ENCODE data around the gene TMEM215.

DNA sequence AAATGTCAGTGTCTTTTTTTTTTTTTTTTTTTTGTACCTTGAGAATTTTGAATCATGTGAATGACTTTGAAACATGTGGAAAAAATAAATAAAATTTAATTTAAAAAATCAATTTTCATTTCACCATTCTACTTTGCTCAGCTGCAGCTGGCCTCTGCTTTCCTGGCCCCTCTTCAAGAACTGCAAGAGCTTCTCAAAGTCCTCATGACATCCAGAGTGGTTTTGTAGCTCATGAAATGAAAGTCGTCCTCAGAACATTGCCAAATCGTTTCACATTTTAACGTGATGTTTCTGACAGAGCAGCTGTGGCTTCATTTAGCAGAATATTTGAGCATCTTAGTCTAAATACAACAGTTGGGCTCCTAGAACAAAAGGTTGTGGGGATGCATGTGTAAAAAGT lies 47.9 kb upstream of the TMEM215 start:
- TF ChIP-seq REST (IDR thresholded peaks at IDR 0.05; ENCODE audit: insufficient read depth in 1 of 2, low read depth in 2 of 2, low read length in 1 of 2), result no peak
- TF ChIP-seq, protein P1, sequence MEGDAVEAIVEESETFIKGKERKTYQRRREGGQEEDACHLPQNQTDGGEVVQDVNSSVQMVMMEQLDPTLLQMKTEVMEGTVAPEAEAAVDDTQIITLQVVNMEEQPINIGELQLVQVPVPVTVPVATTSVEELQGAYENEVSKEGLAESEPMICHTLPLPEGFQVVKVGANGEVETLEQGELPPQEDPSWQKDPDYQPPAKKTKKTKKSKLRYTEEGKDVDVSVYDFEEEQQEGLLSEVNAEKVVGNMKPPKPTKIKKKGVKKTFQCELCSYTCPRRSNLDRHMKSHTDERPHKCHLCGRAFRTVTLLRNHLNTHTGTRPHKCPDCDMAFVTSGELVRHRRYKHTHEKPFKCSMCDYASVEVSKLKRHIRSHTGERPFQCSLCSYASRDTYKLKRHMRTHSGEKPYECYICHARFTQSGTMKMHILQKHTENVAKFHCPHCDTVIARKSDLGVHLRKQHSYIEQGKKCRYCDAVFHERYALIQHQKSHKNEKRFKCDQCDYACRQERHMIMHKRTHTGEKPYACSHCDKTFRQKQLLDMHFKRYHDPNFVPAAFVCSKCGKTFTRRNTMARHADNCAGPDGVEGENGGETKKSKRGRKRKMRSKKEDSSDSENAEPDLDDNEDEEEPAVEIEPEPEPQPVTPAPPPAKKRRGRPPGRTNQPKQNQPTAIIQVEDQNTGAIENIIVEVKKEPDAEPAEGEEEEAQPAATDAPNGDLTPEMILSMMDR (IDR thresholded peaks at IDR 0.05), result no peak
